A549 (cell line): Measurements from ENCODE around the gene ITGB3.

Source experiments
- JUN ChIP-seq, 2 experiments: fragments of >200 bp; sonication (Bioruptor Twin); formaldehyde crosslinking; IDR thresholded peaks; 2 replicates in 1 of 2; 3 replicates in 1 of 2; pipeline ENCODE4 v1.6.1; 2016 to 2017
- TF ChIP-seq, protein P1 (sequence below): fragments of >200 bp; sonication (Bioruptor Twin); formaldehyde crosslinking; IDR thresholded peaks from 3 replicates; pipeline ENCODE4 v1.5.1; 2016

DNA sequence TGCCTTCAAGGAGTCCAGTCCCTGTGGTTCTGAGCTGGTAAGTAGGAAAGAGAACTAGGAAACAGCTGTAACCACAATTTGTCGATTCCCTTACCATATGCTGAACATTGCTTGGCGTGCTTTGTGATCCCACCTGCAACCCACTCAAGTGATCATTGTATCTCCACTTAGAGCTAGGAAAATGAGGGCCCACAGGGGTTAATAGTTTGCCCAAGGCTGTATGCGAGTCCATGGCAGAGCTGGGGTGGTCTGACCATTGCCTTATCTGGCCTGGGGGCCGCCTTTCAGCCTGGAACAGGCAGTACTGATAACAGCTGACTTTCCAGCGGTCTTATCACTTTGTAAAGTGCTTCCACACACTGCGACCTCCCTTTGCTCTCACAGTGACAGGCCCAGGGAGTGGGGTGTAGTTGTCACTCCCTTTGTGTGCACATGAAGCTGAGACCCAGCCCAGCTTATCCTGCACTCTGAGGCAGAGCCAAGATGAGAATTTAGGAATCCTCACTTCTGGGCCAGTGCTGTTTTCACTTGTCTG, 34.7 kb upstream of the ITGB3 start:
- TF ChIP-seq JUN (IDR thresholded peaks at IDR 0.05): no peak
- TF ChIP-seq, protein P1, sequence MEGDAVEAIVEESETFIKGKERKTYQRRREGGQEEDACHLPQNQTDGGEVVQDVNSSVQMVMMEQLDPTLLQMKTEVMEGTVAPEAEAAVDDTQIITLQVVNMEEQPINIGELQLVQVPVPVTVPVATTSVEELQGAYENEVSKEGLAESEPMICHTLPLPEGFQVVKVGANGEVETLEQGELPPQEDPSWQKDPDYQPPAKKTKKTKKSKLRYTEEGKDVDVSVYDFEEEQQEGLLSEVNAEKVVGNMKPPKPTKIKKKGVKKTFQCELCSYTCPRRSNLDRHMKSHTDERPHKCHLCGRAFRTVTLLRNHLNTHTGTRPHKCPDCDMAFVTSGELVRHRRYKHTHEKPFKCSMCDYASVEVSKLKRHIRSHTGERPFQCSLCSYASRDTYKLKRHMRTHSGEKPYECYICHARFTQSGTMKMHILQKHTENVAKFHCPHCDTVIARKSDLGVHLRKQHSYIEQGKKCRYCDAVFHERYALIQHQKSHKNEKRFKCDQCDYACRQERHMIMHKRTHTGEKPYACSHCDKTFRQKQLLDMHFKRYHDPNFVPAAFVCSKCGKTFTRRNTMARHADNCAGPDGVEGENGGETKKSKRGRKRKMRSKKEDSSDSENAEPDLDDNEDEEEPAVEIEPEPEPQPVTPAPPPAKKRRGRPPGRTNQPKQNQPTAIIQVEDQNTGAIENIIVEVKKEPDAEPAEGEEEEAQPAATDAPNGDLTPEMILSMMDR: no peak
